HCT116 (cell line): ENCODE measurements around the gene FAM171A2. TPM values are rescaled to one million over a fixed set of nuclear protein-coding genes. Genes with fewer than 3 reads are reported as not detected.

Experiments used
- ATAC-seq: fragments of 200-7000 bp; cut with Tn5 transposase; 2 replicates; pipeline ENCODE4 v1.9.1; 2020; ENCODE audit warnings: mild to moderate bottlenecking, moderate library complexity
- BruUV-seq: library from RNA; stranded (reverse); fragments of 400-500 nt; replicated peaks from 2 replicates; lab custom pipeline; 2021; lab: Mats Ljungman, UMichigan
- CTCF ChIA-PET: fragments of 300-600 bp; sonication (Branson Sonifier 250); formaldehyde crosslinking; loops from one replicate; lab custom pipeline; 2021; ENCODE audit warnings: antibody characterized with exemption; lab: Charles Lee
- POLR2A ChIA-PET: fragments of 300-600, 350-600 bp; sonication (Branson Sonifier 250); formaldehyde crosslinking; loops from one replicate; lab custom pipeline; 2021; ENCODE audit warnings: antibody characterized with exemption; lab: Charles Lee
- RAD21 ChIA-PET, 2 experiments: fragments of 300-600 bp; sonication (Branson Sonifier 250); formaldehyde crosslinking; loops; one replicate each; lab custom pipeline; 2023; ENCODE audit warnings: low total read pairs in 2 of 2; ENCODE audit not compliant: uncharacterized antibody in 2 of 2, unreplicated experiment in 2 of 2, low non-redundant PET in 1 of 2; lab: Charles Lee
- DNase-seq: peaks from one replicate; pipeline ENCODE4 v3.0.0-alpha.2; 2010; ENCODE audit warnings: low read depth, low spot score
- H2AFZ ChIP-seq: fragments of 200-600 bp; shearing (Covaris generic), sonication (generic); 2 replicates; pipeline ENCODE4 v1.6.1; 2017; ENCODE audit warnings: low read depth, mixed run types, mixed read lengths, antibody characterized with exemption, low read length; ENCODE audit not compliant: poor library complexity, severe bottlenecking
- H3K27ac ChIP-seq: 2 replicates; pipeline ENCODE4 v1.5.1; 2012; ENCODE audit warnings: low read depth, low read length
- H3K27me3 ChIP-seq: fragments of 200-600 bp; sonication (generic); 2 replicates; pipeline ENCODE4 v1.6.1; 2016; ENCODE audit warnings: mixed run types, low read length, mixed read lengths; ENCODE audit not compliant: insufficient read depth
- H3K36me3 ChIP-seq, 2 experiments: fragments of 200-500 bp in 1 of 2; fragments of 200-600 bp in 1 of 2; sonication (Bioruptor generic) in 1 of 2; sonication (generic) in 1 of 2; 2 replicates each; pipeline versions ENCODE4 v1.5.1 to v1.6.1; 2014 to 2016; ENCODE audit warnings: low read length in 2 of 2, inconsistent platforms in 1 of 2, mixed read lengths in 1 of 2, mixed run types in 1 of 2; ENCODE audit not compliant: insufficient read depth in 2 of 2, control insufficient read depth in 1 of 2
- H3K4me1 ChIP-seq, 2 experiments: fragments of 200-600 bp in 1 of 2; sonication (generic) in 1 of 2; 2 replicates each; pipeline versions ENCODE4 v1.5.1 to v1.6.1; 2012 to 2017; ENCODE audit warnings: low read length in 2 of 2, inconsistent platforms in 1 of 2, mild to moderate bottlenecking in 1 of 2, mixed read lengths in 1 of 2, mixed run types in 1 of 2, moderate library complexity in 1 of 2; ENCODE audit not compliant: insufficient read depth in 2 of 2, control insufficient read depth in 1 of 2
- H3K4me2 ChIP-seq: fragments of 200-600 bp; sonication (generic); 2 replicates; pipeline ENCODE4 v1.6.1; 2017; ENCODE audit warnings: mixed run types, low read length, mixed read lengths
- H3K4me3 ChIP-seq, 2 experiments: fragments of 200-600 bp in 1 of 2; sonication (generic) in 1 of 2; replicated peaks in 1 of 2; 2 replicates each; pipeline ENCODE4 v1.5.1; 2011 to 2016; ENCODE audit warnings: low read length in 2 of 2, control low read depth in 1 of 2, low read depth in 1 of 2, mild to moderate bottlenecking in 1 of 2, mixed read lengths in 1 of 2, mixed run types in 1 of 2
- H3K79me2 ChIP-seq: fragments of 200-600 bp; sonication (generic); 2 replicates; pipeline ENCODE4 v1.6.1; 2017; ENCODE audit warnings: mild to moderate bottlenecking, mixed run types, low read length, moderate library complexity, mixed read lengths; ENCODE audit not compliant: insufficient read depth
- H3K9ac ChIP-seq: fragments of 200-600 bp; sonication (generic); 2 replicates; pipeline ENCODE4 v1.6.1; 2016; ENCODE audit warnings: low read length, mixed read lengths
- H3K9me2 ChIP-seq: fragments of 200-600 bp; sonication (generic), shearing (Covaris generic); 2 replicates; pipeline ENCODE4 v1.6.1; 2017; ENCODE audit warnings: mixed run types, mild to moderate bottlenecking, moderate library complexity; ENCODE audit not compliant: insufficient read depth
- H3K9me3 ChIP-seq, 2 experiments: fragments of 200-500 bp in 1 of 2; fragments of 200-600 bp in 1 of 2; sonication (Bioruptor generic) in 1 of 2; sonication (generic) in 1 of 2; 2 replicates each; pipeline ENCODE4 v1.6.1; 2014 to 2017; ENCODE audit warnings: low read length in 2 of 2, mixed read lengths in 2 of 2, inconsistent platforms in 1 of 2, low read depth in 1 of 2, mild to moderate bottlenecking in 1 of 2, mixed run types in 1 of 2, moderate library complexity in 1 of 2; ENCODE audit not compliant: control insufficient read depth in 1 of 2, insufficient read depth in 1 of 2
- H4K20me1 ChIP-seq: fragments of 200-600 bp; sonication (generic), shearing (Covaris generic); 2 replicates; pipeline ENCODE4 v1.6.1; 2017; ENCODE audit warnings: mixed run types, mild to moderate bottlenecking, moderate library complexity; ENCODE audit not compliant: insufficient read depth
- YY1 ChIP-seq: IDR thresholded peaks from 2 replicates; pipeline ENCODE4 v1.6.1; 2011; ENCODE audit warnings: low read length, low read depth, moderate library complexity, mild to moderate bottlenecking; ENCODE audit not compliant: insufficient replicate concordance; ENCODE audit errors: extremely low read depth
- intact Hi-C: fragments of 100-400 bp; cut with micrococcal nuclease; formaldehyde crosslinking; loops from 2 replicates; pipeline ENCODE4 v1.10.0; 2022
- total RNA-seq: library from RNA; stranded (reverse); gene quantifications from one replicate; pipeline ENCODE4 v1.2.1, GENCODE V29; 2021; ENCODE audit not compliant: unreplicated experiment
- TF ChIP-seq, protein P1 (sequence below), 3 experiments: fragments of 200-600 bp in 1 of 3; sonication (generic) in 1 of 3; IDR thresholded peaks in 2 of 3; conservative IDR thresholded peaks in 1 of 3; 2 replicates each; pipeline ENCODE4 v1.5.1; 2012 to 2017; ENCODE audit warnings: low read depth in 2 of 3, low read length in 2 of 3, antibody characterized with exemption in 1 of 3, borderline replicate concordance in 1 of 3, control low read depth in 1 of 3, mild to moderate bottlenecking in 1 of 3, mixed read lengths in 1 of 3, mixed run types in 1 of 3, moderate library complexity in 1 of 3; ENCODE audit not compliant: insufficient read depth in 1 of 3

The FAM171A2 gene
- total RNA-seq, 1 experiment from 2014 or later, result 18.0 TPM

DNA sequence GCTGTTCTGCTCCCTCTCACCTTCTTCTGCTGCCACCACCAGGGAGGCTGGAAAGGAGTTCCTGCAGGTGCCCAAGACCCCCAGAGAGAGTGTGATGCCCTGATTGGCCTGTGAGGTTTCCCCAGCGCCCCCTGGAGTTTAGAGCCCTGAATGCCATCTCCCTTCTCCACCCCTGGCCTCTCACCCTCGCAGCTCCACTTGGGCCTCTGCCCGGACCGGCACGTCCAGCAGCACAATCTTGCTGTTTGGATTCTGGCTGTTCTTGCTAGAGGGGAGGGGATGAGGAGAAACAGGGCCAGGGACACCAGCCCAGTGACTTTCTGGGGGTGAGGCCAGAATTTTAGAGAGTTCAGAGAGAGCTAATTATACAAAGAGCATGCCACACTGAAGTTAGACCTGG is 12.5 kb upstream of the FAM171A2 start:
- POLR2A ChIA-PET, result interaction anchor here (1.4 kb wide), 1 partner anchor 9 kb away, joined by 7 read pairs; no protein-coding TSS in a partner anchor
- RAD21 ChIA-PET, result no interaction called here
- BruUV-seq, result no TSS peak

More for the DNA sequence above, 12.5 kb upstream of the FAM171A2 start:
- Histone ChIP-seq H2AFZ (no peak overlapping the region), H3K9me3 (no peaks in the 10 kb centered on the region), H3K4me1 (peaks cover 0 to 13% of the 10 kb centered on the region in 2 experiments; a peak in 3 of 4 replicates), H3K4me3 (no peak overlapping the region), H3K4me2 (no peak overlapping the region), H3K27ac (no peak overlapping the region), H4K20me1 (no peaks in the 10 kb centered on the region), H3K79me2 (no peaks in the 10 kb centered on the region), H3K27me3 (no peaks in the 10 kb centered on the region), H3K9ac (no peak overlapping the region), H3K36me3 (no peaks in the 10 kb centered on the region), H3K9me2 (no peaks in the 10 kb centered on the region)
- ATAC-seq (peak; percentile 85), DNase-seq (no peak)
- CTCF ChIA-PET, result interaction anchor here (0.7 to 1.7 kb wide), 7 partner anchors 9 to 432 kb away, joined by 3 to 9 read pairs (median 3); partner anchors contain the start of gene FAM171A2
- TF ChIP-seq YY1, result no peak
- TF ChIP-seq, protein P1, sequence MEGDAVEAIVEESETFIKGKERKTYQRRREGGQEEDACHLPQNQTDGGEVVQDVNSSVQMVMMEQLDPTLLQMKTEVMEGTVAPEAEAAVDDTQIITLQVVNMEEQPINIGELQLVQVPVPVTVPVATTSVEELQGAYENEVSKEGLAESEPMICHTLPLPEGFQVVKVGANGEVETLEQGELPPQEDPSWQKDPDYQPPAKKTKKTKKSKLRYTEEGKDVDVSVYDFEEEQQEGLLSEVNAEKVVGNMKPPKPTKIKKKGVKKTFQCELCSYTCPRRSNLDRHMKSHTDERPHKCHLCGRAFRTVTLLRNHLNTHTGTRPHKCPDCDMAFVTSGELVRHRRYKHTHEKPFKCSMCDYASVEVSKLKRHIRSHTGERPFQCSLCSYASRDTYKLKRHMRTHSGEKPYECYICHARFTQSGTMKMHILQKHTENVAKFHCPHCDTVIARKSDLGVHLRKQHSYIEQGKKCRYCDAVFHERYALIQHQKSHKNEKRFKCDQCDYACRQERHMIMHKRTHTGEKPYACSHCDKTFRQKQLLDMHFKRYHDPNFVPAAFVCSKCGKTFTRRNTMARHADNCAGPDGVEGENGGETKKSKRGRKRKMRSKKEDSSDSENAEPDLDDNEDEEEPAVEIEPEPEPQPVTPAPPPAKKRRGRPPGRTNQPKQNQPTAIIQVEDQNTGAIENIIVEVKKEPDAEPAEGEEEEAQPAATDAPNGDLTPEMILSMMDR (IDR thresholded peaks at IDR 0.05 in 2 of 3, conservative IDR thresholded peaks at IDR 0.05 in 1 of 3; ENCODE audit: borderline replicate concordance in 1 of 3, insufficient read depth in 1 of 3, low read depth in 2 of 3, low read length in 2 of 3), result peak in 2 of 3 experiments; percentile 67 to 68; a peak in 4 of 6 replicates
- intact Hi-C loops, result no loop called here
